ENCODE measurements around the gene EHMT2. TPM values are rescaled to one million over a fixed set of nuclear protein-coding genes. Genes with fewer than 3 reads are reported as not detected.
A peak's percentile ranks its signal among the peaks of the same experiment; 100 is the strongest.
"Not testable (repeated sequence)": the region's sequence is repeated elsewhere in the genome, so short reads cannot be mapped to it uniquely, and the experiment has no call there.

Gene EHMT2
- total RNA-seq, 1 donor from 2014 or later = 202 TPM

- DNase-seq (ENCODE audit: low read depth, low spot score) = no peak
- Mint-ChIP-seq H3K36me3 (ENCODE audit: low read depth) (peaks cover 14% of the 10 kb centered on the region), H3K4me3 (peak overlapping the region; percentile 57), H3K27ac (ENCODE audit: unreplicated experiment) (no peak overlapping the region), H3K27me3 (ENCODE audit: low read depth) (no peaks in the 10 kb centered on the region), H3K9me3 (no peaks in the 10 kb centered on the region), H3K4me1 (peaks cover 1% of the 10 kb centered on the region)
- no peak for TF ChIP-seq CTCF (conservative IDR thresholded peaks at IDR 0.05)
Measured at GRCh38 chr6:31844507-31844906, 53.0 kb downstream of the EHMT2 start.

DNA sequence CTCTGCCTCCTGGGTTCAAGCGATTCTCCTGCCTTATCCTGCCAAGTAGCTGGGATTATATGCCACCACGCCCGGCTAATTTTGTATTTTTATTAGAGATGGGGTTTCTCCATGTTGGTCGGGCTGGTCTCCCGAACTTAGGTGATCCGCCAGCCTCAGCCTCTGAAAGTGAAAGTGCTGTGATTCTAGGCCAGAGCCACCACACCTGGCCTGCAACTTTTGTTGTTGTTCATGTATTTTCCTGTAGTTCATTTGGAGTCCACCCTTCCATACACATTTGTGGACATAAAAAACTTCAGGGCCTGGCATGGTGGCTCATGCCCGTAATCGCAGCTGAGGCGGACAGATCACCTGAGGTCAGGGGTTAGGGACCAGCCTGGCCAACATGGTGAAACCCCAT lies 55.4 kb downstream of the EHMT2 start:
- no peak overlapping the region for H3K27ac Mint-ChIP-seq (ENCODE audit: unreplicated experiment)
- peaks cover 27% of the 10 kb centered on the region for H3K36me3 Mint-ChIP-seq (ENCODE audit: low read depth)
- peaks cover 15% of the 10 kb centered on the region for H3K4me1 Mint-ChIP-seq
- no peaks in the 10 kb centered on the region for H3K27me3 Mint-ChIP-seq (ENCODE audit: low read depth)
- peak overlapping the region; percentile 65 for H3K4me3 Mint-ChIP-seq
- no peaks in the 10 kb centered on the region for H3K9me3 Mint-ChIP-seq
- no peak for DNase-seq (ENCODE audit: low read depth, low spot score)
- TF ChIP-seq CTCF (conservative IDR thresholded peaks at IDR 0.05) = no peak

GRCh38 chr6:31839779-31840126 lies 57.7 kb downstream of the EHMT2 start:
- H3K4me3 Mint-ChIP-seq = peak overlapping the region; percentile 71
- H3K36me3 Mint-ChIP-seq (ENCODE audit: low read depth) = peaks cover 43% of the 10 kb centered on the region
- H3K27ac Mint-ChIP-seq (ENCODE audit: unreplicated experiment) = not testable (repeated sequence)

DNA sequence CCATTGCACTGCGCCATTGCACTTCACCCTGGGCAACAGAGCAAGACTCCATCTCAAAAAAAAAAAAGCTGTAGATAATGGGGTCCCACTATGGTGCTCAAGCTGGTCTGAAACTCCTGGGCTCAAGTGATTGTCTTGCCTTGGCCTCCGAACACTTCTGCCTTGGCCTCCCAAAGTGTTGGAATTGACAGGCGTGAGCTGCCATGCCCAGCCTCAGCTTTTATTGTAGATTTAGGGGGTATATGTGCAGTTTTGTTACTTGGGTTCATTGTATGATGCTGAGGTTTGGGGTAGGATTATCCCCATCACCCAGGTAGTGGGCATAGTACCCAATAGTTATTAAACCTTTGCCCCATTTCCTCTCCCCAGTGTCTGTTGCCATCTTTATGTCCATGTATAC lies 58.5 kb downstream of the EHMT2 start:
- Mint-ChIP-seq H3K4me3 (peak overlapping the region; percentile 71), H3K4me1 (peaks cover 41% of the 10 kb centered on the region), H3K9me3 (no peaks in the 10 kb centered on the region), H3K36me3 (ENCODE audit: low read depth) (peaks cover 43% of the 10 kb centered on the region), H3K27me3 (ENCODE audit: low read depth) (no peaks in the 10 kb centered on the region), H3K27ac (ENCODE audit: unreplicated experiment) (no peak overlapping the region)
- TF ChIP-seq CTCF (conservative IDR thresholded peaks at IDR 0.05) = no peak
- DNase-seq (ENCODE audit: low read depth, low spot score) = no peak

More at GRCh38 chr6:31839779-31840126, 57.7 kb downstream of the EHMT2 start:
- not testable (repeated sequence) for DNase-seq (ENCODE audit: low read depth, low spot score); H3K9me3 Mint-ChIP-seq; H3K27me3 Mint-ChIP-seq (ENCODE audit: low read depth)
- peaks cover 34% of the 10 kb centered on the region for H3K4me1 Mint-ChIP-seq

- H3K27me3 Mint-ChIP-seq (ENCODE audit: low read depth); H3K9me3 Mint-ChIP-seq; H3K27ac Mint-ChIP-seq (ENCODE audit: unreplicated experiment); DNase-seq (ENCODE audit: low read depth, low spot score): not testable (repeated sequence)
- H3K36me3 Mint-ChIP-seq (ENCODE audit: low read depth) = peaks cover 43% of the 10 kb centered on the region
- H3K4me1 Mint-ChIP-seq = peaks cover 41% of the 10 kb centered on the region
- peak overlapping the region; percentile 98 for H3K4me3 Mint-ChIP-seq
Measured at GRCh38 chr6:31838114-31838553, 59.4 kb downstream of the EHMT2 start.

- H3K9me3 Mint-ChIP-seq = no peaks in the 10 kb centered on the region
- H3K36me3 Mint-ChIP-seq (ENCODE audit: low read depth) = peaks cover 43% of the 10 kb centered on the region
- peaks cover 41% of the 10 kb centered on the region for H3K4me1 Mint-ChIP-seq
- no peak overlapping the region for H3K27ac Mint-ChIP-seq (ENCODE audit: unreplicated experiment)
- H3K4me3 Mint-ChIP-seq = peak overlapping the region; percentile 98
- H3K27me3 Mint-ChIP-seq (ENCODE audit: low read depth) = no peaks in the 10 kb centered on the region
- TF ChIP-seq CTCF (conservative IDR thresholded peaks at IDR 0.05) = no peak
- no peak for DNase-seq (ENCODE audit: low read depth, low spot score)
Measured at GRCh38 chr6:31837369-31838113, 60.0 kb downstream of the EHMT2 start.

Data from neural crest cell (in vitro differentiated cells).